ENCODE results near the gene TNFRSF4. TPM values are rescaled to one million over a fixed set of nuclear protein-coding genes. Genes with fewer than 3 reads are reported as not detected.

Gene TNFRSF4
- total and polyA plus RNA-seq, 10 of the 15 experiments (the other 5 are each of a cell fraction or from before 2014, with no cell fraction given), result 0.05 to 7.3 (median 2.5) TPM; not detected in 1

GRCh38 chr1:1231400-1232207 lies 17.7 kb upstream of the TNFRSF4 start, which contains the start of gene SDF4 (continued):
- TF ChIP-seq BCLAF1 (IDR thresholded peaks at IDR 0.05) (no peak), RB1 (IDR thresholded peaks at IDR 0.05; ENCODE audit: borderline replicate concordance) (peak; percentile 97), IRF3 (IDR thresholded peaks at IDR 0.05) (peak; percentile 81), NR2C1 (IDR thresholded peaks at IDR 0.05) (peak; percentile 92), CEBPB (IDR thresholded peaks at IDR 0.05; ENCODE audit: borderline replicate concordance in 1 of 2, low read depth in 2 of 2, low read length in 2 of 2) (no peak)
